WTC11 (cell line): ENCODE measurements around the gene OR5B21. TPM values are rescaled to one million over a fixed set of nuclear protein-coding genes. Genes with fewer than 3 reads are reported as not detected.

Source experiments
- ATAC-seq: fragments of 200-7000 bp; cut with Tn5 transposase; 2 replicates; pipeline ENCODE4 v1.10.0; 2021; ENCODE audit warnings: mild to moderate bottlenecking, moderate library complexity
- CTCF ChIA-PET: fragments of 300-600 bp; sonication (Branson Sonifier 250); formaldehyde crosslinking; loops from one replicate; lab custom pipeline; 2021; ENCODE audit warnings: antibody characterized with exemption; lab: Charles Lee
- POLR2A ChIA-PET: fragments of 350-600 bp; sonication (Branson Sonifier 250); formaldehyde crosslinking; loops from one replicate; lab custom pipeline; 2021; ENCODE audit warnings: antibody characterized with exemption; lab: Charles Lee
- DNase-seq: peaks from one replicate; pipeline ENCODE4 v3.0.0; 2021; ENCODE audit warnings: low spot score
- H3K27ac Mint-ChIP-seq: 2 replicates; pipeline ENCODE4 v1.8.0; 2021; ENCODE audit warnings: mixed read lengths
- H3K27me3 Mint-ChIP-seq: 2 replicates; pipeline ENCODE4 v1.8.0; 2021; ENCODE audit warnings: low read depth, mild to moderate bottlenecking, moderate library complexity, mixed read lengths
- H3K36me3 Mint-ChIP-seq: 2 replicates; pipeline ENCODE4 v1.8.0; 2021; ENCODE audit warnings: mixed read lengths
- H3K4me1 Mint-ChIP-seq: 2 replicates; pipeline ENCODE4 v1.8.0; 2022; ENCODE audit warnings: mixed read lengths
- H3K4me3 Mint-ChIP-seq: 2 replicates; pipeline ENCODE4 v1.8.0; 2021; ENCODE audit warnings: mild to moderate bottlenecking, moderate library complexity, mixed read lengths
- H3K9me3 Mint-ChIP-seq: 2 replicates; pipeline ENCODE4 v1.8.0; 2021; ENCODE audit warnings: mixed read lengths
- ARID4B ChIP-seq: sonication (generic); formaldehyde crosslinking; IDR thresholded peaks from 2 replicates; pipeline ENCODE4 v1.8.0; 2023; ENCODE audit warnings: missing genetic modification reagents, mild to moderate bottlenecking, borderline replicate concordance
- ELF4 ChIP-seq: sonication (generic); formaldehyde crosslinking; IDR thresholded peaks from 2 replicates; pipeline ENCODE4 v1.8.1; 2022; ENCODE audit warnings: low read depth, mild to moderate bottlenecking, moderate library complexity, missing genetic modification reagents
- FOXJ3 ChIP-seq: sonication (generic); formaldehyde crosslinking; IDR thresholded peaks from 2 replicates; pipeline ENCODE4 v1.9.0; 2021; ENCODE audit warnings: missing genetic modification reagents, mild to moderate bottlenecking, borderline replicate concordance
- FOXP1 ChIP-seq: sonication (generic); formaldehyde crosslinking; IDR thresholded peaks from 2 replicates; pipeline ENCODE4 v1.8.0; 2022; ENCODE audit warnings: missing genetic modification reagents, mild to moderate bottlenecking, moderate library complexity, borderline replicate concordance
- HMGXB4 ChIP-seq: sonication (generic); formaldehyde crosslinking; IDR thresholded peaks from 2 replicates; pipeline ENCODE4 v1.8.1; 2023; ENCODE audit warnings: mild to moderate bottlenecking, moderate library complexity, missing genetic modification reagents
- IRF2 ChIP-seq: sonication (generic); formaldehyde crosslinking; IDR thresholded peaks from 2 replicates; pipeline ENCODE4 v1.8.0; 2022; ENCODE audit warnings: low read depth, missing genetic modification reagents, borderline replicate concordance
- JAZF1 ChIP-seq: fragments of 250-450 bp; sonication (Bioruptor Pico); IDR thresholded peaks from 2 replicates; pipeline ENCODE4 v1.9.0; 2021; ENCODE audit warnings: moderate library complexity, mild to moderate bottlenecking, inconsistent platforms
- MLX ChIP-seq: sonication (generic); formaldehyde crosslinking; IDR thresholded peaks from 2 replicates; pipeline ENCODE4 v1.8.1; 2023; ENCODE audit warnings: mild to moderate bottlenecking, missing genetic modification reagents, moderate library complexity
- MXD4 ChIP-seq: fragments of 250-450 bp; sonication (Bioruptor Pico); IDR thresholded peaks from 2 replicates; pipeline ENCODE4 v1.8.0; 2021; ENCODE audit warnings: mild to moderate bottlenecking, moderate library complexity, borderline replicate concordance
- PRDM15 ChIP-seq: sonication (generic); formaldehyde crosslinking; IDR thresholded peaks from 2 replicates; pipeline ENCODE4 v1.8.0; 2022; ENCODE audit warnings: missing genetic modification reagents
- SMAD3 ChIP-seq: sonication (generic); formaldehyde crosslinking; IDR thresholded peaks from 2 replicates; pipeline ENCODE4 v1.8.0; 2022; ENCODE audit warnings: missing genetic modification reagents, mild to moderate bottlenecking, borderline replicate concordance
- TEAD4 ChIP-seq: sonication (generic); formaldehyde crosslinking; IDR thresholded peaks from 2 replicates; pipeline ENCODE4 v1.8.0; 2022; ENCODE audit warnings: mild to moderate bottlenecking, missing genetic modification reagents
- USF2 ChIP-seq: sonication (generic); formaldehyde crosslinking; IDR thresholded peaks from 2 replicates; pipeline ENCODE4 v1.8.1; 2023; ENCODE audit warnings: mild to moderate bottlenecking, missing genetic modification reagents, moderate library complexity
- ZNF121 ChIP-seq: sonication (generic); formaldehyde crosslinking; IDR thresholded peaks from 2 replicates; pipeline ENCODE4 v1.8.0; 2023; ENCODE audit warnings: missing genetic modification reagents
- ZNF671 ChIP-seq: fragments of 250-450 bp; sonication (Bioruptor Pico); IDR thresholded peaks from 2 replicates; pipeline ENCODE4 v1.8.0; 2021; ENCODE audit warnings: mild to moderate bottlenecking
- total RNA-seq: library from RNA; stranded (reverse); gene quantifications from 3 replicates; pipeline ENCODE4 v1.2.3, GENCODE V29; 2021

Gene OR5B21
- total RNA-seq, 1 experiment from 2014 or later, result not detected

GRCh38 chr11:58530236-58530635 is 22.3 kb upstream of the OR5B21 start:
- ChIA-PET CTCF (no interaction called here), POLR2A (no interaction called here)
- TF ChIP-seq IRF2 (CRISPR knock-in tag) (no peak), ELF4 (CRISPR knock-in tag) (no peak), HMGXB4 (CRISPR knock-in tag) (no peak), ZNF671 (no peak)
- Mint-ChIP-seq H3K9me3 (peaks cover 26% of the 10 kb centered on the region), H3K27me3 (peaks cover 3% of the 10 kb centered on the region), H3K36me3 (peaks cover 18% of the 10 kb centered on the region), H3K27ac (no peak overlapping the region), H3K4me3 (no peak overlapping the region), H3K4me1 (no peaks in the 10 kb centered on the region)
- DNase-seq (no peak), ATAC-seq (no peak)

GRCh38 chr11:58527429-58527828 is 19.5 kb upstream of the OR5B21 start:
- DNase-seq (no peak), ATAC-seq (no peak)
- ChIA-PET POLR2A (no interaction called here), CTCF (interaction anchor here (0.6 to 1.4 kb wide), 2 partner anchors 41 to 663 kb away, joined by 3 read pairs; no protein-coding TSS in a partner anchor)
- H3K27ac Mint-ChIP-seq, result no peak overlapping the region
- peaks cover 3% of the 10 kb centered on the region for H3K27me3 Mint-ChIP-seq
- no peak overlapping the region for H3K4me3 Mint-ChIP-seq
- TF ChIP-seq MXD4 (CRISPR knock-in tag) (no peak), ZNF121 (CRISPR knock-in tag) (no peak), TEAD4 (CRISPR knock-in tag) (no peak), ARID4B (CRISPR knock-in tag) (no peak), FOXJ3 (CRISPR knock-in tag) (no peak), JAZF1 (CRISPR knock-in tag) (no peak), SMAD3 (CRISPR knock-in tag) (no peak), MLX (no peak), USF2 (CRISPR knock-in tag) (no peak), PRDM15 (no peak), FOXP1 (CRISPR knock-in tag) (no peak)
- H3K36me3 Mint-ChIP-seq, result peaks cover 11% of the 10 kb centered on the region
- H3K9me3 Mint-ChIP-seq, result peaks cover 17% of the 10 kb centered on the region
- peaks cover 8% of the 10 kb centered on the region for H3K4me1 Mint-ChIP-seq
